GM10847 (cell line): ENCODE results near the gene KSR1.

Experiments
- POLR2A ChIP-seq: IDR thresholded peaks from 2 replicates; pipeline ENCODE4 v1.6.1; 2011; ENCODE audit not compliant: insufficient read length; ENCODE audit errors: extremely low read depth

The KSR1 gene

GRCh38 chr17:27496437-27496943, 40.2 kb downstream of the KSR1 start:
- no peak for TF ChIP-seq POLR2A

DNA sequence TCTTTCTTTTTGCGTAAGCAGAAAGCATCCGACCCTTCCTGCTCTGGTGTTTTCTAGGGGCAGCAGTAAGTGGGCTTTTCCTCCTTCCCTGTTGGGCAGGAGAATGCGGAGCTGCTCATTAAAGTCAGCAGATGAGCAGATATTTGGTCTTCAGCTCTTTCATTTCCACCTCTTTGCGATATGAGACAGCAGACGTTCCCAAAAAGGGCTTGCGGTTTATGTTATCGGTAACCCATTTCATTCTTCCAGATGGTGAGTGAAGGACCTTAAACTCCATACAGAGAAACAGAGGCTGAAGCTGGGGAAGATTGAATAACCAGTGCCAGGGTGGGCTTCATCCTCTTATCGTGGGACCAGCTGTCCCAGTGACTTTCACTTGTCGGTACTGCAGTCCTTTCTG, 40.7 kb downstream of the KSR1 start:
- no peak for TF ChIP-seq POLR2A

- TF ChIP-seq POLR2A, result no peak
Observed at GRCh38 chr17:27497696-27498095, 41.4 kb downstream of the KSR1 start.

DNA sequence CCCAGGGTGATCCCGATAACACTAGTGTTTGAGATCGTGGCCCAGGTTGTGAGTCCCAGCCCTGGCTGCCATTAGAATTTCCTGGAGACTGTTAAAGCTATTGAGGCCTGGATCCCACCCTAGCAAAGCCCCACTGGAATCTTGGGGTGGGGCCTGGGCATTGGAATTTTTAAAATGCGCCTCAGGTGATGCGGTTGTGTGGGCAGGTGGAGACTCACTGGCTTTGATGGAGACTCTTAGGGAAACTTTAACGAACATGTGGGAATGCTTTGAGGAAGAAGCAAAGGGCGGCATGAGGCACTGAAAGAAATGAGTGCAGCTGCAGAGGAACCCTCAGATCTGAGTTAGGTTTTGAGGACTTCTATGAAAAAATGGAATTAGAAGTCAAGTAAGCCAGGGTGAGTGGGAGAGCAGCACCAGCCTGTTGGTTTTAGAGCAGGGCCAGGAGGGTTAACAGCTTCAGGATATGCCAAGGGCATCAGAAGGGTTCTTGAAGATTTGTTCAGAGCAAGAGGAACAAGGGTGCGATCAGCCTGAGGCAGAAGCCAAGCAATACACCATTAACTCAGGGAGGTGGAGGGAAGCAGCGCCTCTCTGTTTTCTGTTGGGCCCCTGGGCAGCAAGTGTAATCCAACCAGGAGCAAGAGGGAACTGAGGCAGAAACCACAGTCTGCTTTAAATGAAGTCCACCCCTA, 42.5 kb downstream of the KSR1 start:
- TF ChIP-seq POLR2A, result no peak

GRCh38 chr17:27499451-27500265, 43.4 kb downstream of the KSR1 start:
- no peak for TF ChIP-seq POLR2A

DNA sequence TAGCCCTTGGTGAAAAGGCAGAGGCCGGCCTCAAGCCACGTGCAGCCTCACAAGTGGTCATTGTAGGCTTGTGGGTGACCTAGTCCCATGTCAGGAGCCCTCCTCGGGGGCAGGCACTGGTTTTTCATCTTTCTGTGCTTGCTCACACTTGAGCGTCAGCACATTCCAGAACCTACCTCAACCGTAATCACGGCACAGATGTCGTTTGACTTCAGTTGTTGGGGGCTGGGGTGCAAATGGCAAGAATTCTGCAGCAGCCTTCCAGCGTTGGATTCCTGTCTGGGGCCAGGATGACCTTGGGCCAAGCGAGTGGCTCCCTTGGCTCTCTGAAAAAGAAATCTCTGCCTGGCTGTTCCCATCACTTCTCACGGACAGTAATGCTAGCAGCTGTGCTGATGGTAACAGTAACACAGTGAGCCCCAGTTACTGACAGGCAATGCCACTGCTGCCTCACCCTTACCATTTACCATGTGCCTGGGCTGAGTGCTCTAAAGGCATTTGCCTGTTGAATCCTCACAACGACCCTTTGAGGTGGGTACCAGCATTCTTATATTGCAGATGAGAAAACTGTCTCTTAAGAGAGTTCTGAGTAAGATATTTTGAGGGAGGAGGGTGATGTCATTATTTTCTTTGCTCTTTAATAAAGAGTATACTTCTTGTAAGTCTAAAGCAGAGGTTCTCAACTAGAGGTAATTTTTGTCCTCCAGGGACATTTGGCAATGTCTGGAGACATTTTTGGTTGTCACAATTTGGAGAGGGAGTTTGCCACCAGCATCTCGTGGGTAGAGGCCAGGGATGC, 46.5 kb downstream of the KSR1 start:
- TF ChIP-seq POLR2A, result no peak

- TF ChIP-seq POLR2A, result no peak
Observed at GRCh38 chr17:27503611-27504010, 47.4 kb downstream of the KSR1 start.

DNA sequence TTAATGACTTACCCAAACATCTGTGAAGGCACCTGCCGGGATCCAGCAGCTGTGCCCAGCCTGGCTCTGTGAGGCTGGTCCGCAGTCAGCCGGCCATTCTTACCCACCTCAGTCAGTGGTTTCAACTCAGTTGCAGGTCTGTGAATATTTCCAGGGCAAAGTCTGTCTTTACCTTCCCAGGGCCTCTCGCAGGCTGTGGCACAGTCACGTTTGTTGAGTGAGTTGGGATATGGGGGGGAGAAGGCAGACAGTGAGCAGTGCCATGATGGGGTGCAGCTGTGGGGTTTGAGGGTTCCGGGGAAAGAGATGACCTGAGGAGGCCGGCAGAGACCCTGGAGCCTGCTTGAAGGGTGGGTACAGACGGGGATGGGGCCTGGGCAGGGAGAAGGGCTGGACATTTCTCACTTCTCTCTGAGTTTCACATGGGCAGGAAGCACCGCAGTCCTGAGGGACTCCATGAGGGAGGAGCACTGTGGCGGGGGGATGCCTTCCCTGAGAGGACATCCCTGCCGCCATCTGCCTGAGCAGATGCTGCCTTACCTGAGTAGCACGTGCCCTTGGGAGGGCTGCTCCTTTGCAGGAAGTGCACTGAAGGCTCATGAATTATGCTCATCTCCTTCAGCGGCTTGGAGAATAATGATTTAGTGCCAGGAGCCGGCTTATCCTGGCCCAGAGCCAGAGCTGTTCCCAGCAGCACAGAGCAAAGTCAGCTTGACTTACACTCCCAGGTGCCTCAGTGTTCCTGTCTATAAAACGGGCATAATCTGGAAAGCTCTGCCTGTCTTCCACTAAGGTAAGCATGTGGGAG, 48.1 kb downstream of the KSR1 start:
- TF ChIP-seq POLR2A, result no peak

DNA sequence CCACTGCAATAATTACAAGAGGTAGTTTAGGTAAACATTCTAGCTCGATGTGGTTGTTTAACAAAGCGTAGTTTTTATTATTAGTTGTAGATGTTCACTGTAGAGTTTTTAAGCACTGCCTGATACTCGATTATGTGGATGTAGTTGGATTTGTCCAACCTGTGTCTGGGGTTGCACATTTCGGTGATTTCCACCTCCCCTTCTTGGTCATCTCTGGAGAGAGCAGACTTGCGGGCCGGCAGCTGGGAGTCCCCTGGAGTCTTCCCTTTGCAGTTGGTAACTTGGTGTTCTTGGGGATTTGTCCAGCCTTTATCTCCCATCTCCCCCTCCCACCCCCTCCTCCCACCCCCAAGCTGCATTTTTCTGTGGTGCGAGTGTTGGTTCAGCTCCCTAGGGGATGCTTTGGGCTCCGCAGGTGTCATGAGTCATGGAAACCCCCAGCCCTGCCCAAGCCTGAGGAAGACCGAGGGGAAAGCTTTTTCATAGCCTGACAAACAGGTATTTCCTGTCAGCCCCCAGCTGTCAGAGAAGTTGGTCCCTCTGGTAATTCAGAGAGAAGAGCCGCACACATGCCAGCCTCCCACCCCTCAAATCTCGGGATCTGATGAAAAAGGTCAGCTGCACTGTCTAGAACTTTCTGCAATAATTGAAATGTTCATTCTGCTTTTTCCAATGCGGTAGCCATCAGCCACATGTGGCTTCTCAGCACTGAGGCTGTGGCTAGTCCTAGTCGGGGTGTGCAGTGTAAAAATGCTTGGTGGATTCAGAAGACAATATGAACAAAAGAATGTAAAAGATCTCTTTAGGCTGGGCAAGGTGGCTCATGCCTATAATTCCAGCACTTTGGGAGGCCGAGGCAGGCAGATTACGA, 50.3 kb downstream of the KSR1 start:
- no peak for TF ChIP-seq POLR2A

- no peak for TF ChIP-seq POLR2A
Observed at GRCh38 chr17:27511168-27511883, 55.1 kb downstream of the KSR1 start.

DNA sequence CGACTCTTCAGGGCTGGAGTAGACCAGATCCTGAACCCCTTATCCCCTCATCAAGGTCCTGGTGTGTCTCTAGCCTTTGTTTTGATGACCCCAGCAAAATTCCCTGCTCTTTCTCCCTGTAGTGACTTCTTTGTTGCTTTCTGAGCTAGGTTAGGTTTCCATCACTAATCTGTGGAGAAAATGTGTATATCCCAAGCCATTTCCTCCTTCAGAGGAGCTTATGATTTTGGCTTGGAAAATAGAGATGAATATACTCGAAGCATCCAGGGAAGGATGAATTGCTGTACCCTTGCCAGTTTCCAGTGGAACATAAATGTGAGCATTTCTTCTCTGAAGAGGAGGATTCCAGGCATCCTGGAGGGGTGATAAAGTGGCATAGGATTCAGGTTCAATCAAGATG, 55.8 kb downstream of the KSR1 start:
- no peak for TF ChIP-seq POLR2A

DNA sequence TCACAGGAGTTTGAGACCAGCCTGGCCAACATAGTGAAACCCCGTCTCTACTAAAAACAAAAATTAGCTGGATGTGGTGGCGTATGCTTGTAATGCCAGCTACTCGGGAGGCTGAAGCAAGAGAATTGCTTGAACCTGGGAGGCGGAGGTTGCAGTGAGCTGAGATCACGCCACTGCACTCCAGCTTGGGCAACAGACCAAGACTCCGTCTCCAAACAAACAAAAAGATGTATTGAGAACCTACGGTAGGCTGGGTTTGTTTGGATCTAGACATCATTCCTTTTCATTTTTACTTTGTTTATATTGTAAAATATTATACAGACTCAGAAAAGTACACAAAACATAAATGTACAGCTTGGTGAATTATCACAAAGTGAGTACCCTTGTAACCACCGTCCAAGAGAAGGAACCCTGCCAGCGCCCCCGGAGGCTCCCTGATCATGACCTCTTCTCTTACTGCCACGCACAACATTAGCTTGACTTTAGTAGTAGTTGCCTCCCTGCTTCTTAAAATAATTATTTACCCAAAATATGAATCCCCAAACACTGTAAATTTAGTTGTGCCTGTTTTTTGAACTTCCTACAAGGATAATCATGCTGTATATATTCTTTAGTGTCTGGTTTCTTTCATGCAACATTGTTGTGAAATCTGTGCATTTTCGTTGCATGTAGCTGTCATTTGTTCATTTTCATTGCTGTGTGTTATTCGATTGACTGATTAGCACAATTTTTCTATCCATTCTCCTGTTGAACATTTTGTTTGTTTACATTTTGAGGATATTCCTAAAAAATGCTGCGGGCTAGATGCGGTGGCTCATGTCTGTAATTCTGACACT, 56.5 kb downstream of the KSR1 start:
- TF ChIP-seq POLR2A, result no peak
